Panc1 (cell line): ENCODE measurements around the gene TAF13.

Experiments used
- CTCF ChIP-seq: fragments of 450-650 bp; IDR thresholded peaks from 2 replicates; pipeline ENCODE4 v1.5.1; 2017; ENCODE audit warnings: mild to moderate bottlenecking
- POLR2AphosphoS5 ChIP-seq: IDR thresholded peaks from 2 replicates; pipeline ENCODE4 v1.6.1; 2012; ENCODE audit warnings: mild to moderate bottlenecking, low read depth, low read length, moderate library complexity
- REST ChIP-seq, 2 experiments: IDR thresholded peaks; 2 replicates each; pipeline ENCODE4 v1.6.1; 2011 to 2012; ENCODE audit warnings: low read depth in 2 of 2, control low read depth in 1 of 2, low read length in 1 of 2, mild to moderate bottlenecking in 1 of 2, moderate library complexity in 1 of 2; ENCODE audit not compliant: insufficient read depth in 1 of 2

- TF ChIP-seq CTCF: no peak
- TF ChIP-seq POLR2AphosphoS5: no peak
- TF ChIP-seq REST (IDR thresholded peaks at IDR 0.05; ENCODE audit: insufficient read depth in 1 of 2, low read depth in 2 of 2, low read length in 1 of 2): no peak
Measured at GRCh38 chr1:109061183-109061582, 14.6 kb downstream of the TAF13 start.
